Small intestine (tissue), 7 donors: ENCODE results near the gene ENAH. TPM values are rescaled to one million over a fixed set of nuclear protein-coding genes. Genes with fewer than 3 reads are reported as not detected.

ENCODE experiments used
- DNase-seq, 2 donors: peaks; one replicate each; pipeline versions ENCODE4 v3.0.0 to v3.0.0-alpha.2; 2013
- FAIRE-seq: peaks from 2 replicates; lab custom pipeline; 2012; peaks lifted over from hg19 to GRCh38; lab: Jason Lieb, UNC
- H3K27ac ChIP-seq, 3 donors: one replicate each; pipeline ENCODE4 v1.5.1; 2013; ENCODE audit warnings: low read length in 2 of 3, mild to moderate bottlenecking in 2 of 3, control low read depth in 1 of 3, inconsistent platforms in 1 of 3, low read depth in 1 of 3, moderate library complexity in 1 of 3
- H3K27me3 ChIP-seq, 3 donors: one replicate each; pipeline ENCODE4 v1.6.1; 2013; ENCODE audit warnings: low read length in 3 of 3, inconsistent platforms in 1 of 3; ENCODE audit not compliant: control insufficient read depth in 3 of 3, insufficient read depth in 3 of 3
- H3K36me3 ChIP-seq, 3 donors: one replicate each; pipeline ENCODE4 v1.6.1; 2013; ENCODE audit warnings: low read length in 3 of 3, inconsistent platforms in 1 of 3, low read depth in 1 of 3, mild to moderate bottlenecking in 1 of 3, moderate library complexity in 1 of 3; ENCODE audit not compliant: control insufficient read depth in 3 of 3, insufficient read depth in 2 of 3
- H3K4me1 ChIP-seq, 3 donors: one replicate each; pipeline ENCODE4 v1.6.1; 2013; ENCODE audit warnings: low read length in 2 of 3, inconsistent platforms in 1 of 3, low read depth in 1 of 3, mild to moderate bottlenecking in 1 of 3, moderate library complexity in 1 of 3; ENCODE audit not compliant: control insufficient read depth in 3 of 3, insufficient read depth in 2 of 3
- H3K4me3 ChIP-seq, 3 donors: one replicate each; pipeline ENCODE4 v1.5.1; 2013; ENCODE audit warnings: low read length in 3 of 3, control low read depth in 1 of 3, inconsistent platforms in 1 of 3, low read depth in 1 of 3, mild to moderate bottlenecking in 1 of 3, moderate library complexity in 1 of 3
- H3K9me3 ChIP-seq, 2 donors: one replicate each; pipeline ENCODE4 v1.6.1; 2013; ENCODE audit warnings: low read depth in 1 of 2, low read length in 1 of 2; ENCODE audit not compliant: control insufficient read depth in 2 of 2, insufficient read depth in 1 of 2
- WGBS, 3 donors: extraction: QIAGEN DNeasy Blood & Tissue Kit; methylation state at CpG; one replicate each; pipeline ENCODE4 v1.1.7; 2013; 5-methylcytosine and 5-hydroxymethylcytosine counted together
- polyA plus RNA-seq, 4 donors: library from polyadenylated mRNA; stranded (reverse) in 3 of 4; unstranded in 1 of 4; fragments of 200-250 nt in 3 of 4; fragments of 120-200 nt in 1 of 4; gene quantifications; one replicate each; pipeline versions ENCODE4 v1.2.1 to v1.2.3, GENCODE V29; 2013
- donor health status: healthy with polysubstance abuse.
- donor health status: control.
- donor health status: control.
- donor health status: Bipolar disorder and iron deficiency.
- donor health status: healthy.

Gene ENAH
- polyA plus RNA-seq, 4 donors: 4.5 to 26.0 (median 13.9) TPM

DNA sequence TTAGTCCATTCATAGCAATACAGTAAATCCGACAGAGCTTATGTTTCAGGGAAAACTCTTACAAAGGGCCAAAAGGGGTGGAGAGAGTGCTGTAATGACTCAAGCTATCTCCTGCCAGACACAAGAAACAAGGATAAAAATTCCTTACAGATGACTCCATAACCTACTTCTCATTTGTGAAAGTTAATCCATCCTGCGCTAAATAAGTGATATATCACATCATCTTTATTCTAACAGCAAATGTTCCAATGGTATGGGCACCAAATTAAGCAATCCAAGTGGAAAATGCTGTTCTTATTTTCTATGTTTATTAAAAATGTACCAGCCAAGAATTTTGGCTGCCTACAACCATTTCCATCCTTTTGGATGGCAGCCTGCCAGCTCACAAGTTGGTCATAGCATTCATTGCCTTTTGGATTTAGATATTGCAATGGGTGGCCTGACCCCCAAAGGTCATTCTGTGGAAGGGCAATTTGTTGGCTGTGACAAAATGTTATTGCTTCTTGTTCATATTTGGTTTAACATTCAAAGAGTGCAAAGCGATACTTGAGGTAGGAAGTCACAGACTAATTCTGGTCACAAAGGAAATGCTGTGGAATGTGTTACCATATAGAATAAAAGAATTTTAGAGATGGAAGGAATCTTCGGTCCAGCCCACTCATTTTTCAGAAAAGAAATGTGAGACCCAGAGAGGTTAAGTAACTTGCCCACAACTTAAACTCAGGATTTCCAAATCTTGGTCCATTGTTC is 2.8 kb upstream of the ENAH start:
- H3K9me3 ChIP-seq: no peaks in the 10 kb centered on the region
- H3K4me1 ChIP-seq: peaks cover 0 to 4% (median 0%) of the 10 kb centered on the region in 3 donors
- FAIRE-seq (no peak), DNase-seq (peak; percentile 14 to 45)
- no peaks in the 10 kb centered on the region for H3K27me3 ChIP-seq
- no peaks in the 10 kb centered on the region for H3K36me3 ChIP-seq
- no peak overlapping the region for H3K4me3 ChIP-seq
- WGBS, 3 donors: 65 to 84% (median 81%) methylated on average over 4 of the region's 4 CpGs
- peak overlapping the region in 2 of 3 donors; percentile 55 to 68 for H3K27ac ChIP-seq

DNA sequence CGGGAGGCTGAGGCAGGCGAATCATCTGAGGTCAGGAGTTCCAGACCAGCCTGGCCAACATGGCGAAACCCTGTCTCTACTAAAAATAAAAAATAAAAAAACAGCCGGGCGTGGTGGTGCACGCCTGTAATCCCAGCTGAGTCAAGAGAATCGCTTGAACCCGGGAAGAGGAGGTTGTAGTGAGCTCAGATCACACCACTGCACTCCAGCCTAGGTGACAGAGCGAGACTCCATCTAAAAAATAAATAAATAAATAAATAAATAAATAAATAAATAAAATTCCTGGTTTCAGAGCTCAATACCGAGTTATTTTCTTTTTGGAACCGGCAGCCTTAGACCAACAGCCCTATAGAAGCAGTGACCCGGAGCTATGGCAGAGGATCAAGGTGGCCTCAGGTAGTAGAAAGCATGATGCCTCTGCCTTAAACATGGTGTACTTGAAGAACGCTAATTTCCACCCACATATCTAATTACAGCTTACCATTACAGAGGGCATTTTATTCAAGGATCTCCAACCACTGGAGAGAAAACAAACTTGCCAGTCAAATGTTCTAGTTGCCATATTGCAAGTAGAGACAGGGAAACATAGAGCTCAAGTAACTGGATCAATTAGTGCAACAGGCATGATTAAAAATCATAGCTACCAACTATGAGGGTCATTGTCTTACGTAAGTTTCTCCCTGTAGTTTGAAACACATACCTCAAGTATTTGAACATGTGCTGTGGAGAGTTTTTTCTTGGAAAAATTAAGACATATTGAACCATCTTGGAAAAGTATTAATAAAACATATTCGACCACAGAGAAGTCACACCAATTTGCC is 2.0 kb upstream of the ENAH start:
- no peaks in the 10 kb centered on the region for H3K9me3 ChIP-seq
- H3K36me3 ChIP-seq: no peaks in the 10 kb centered on the region
- H3K27ac ChIP-seq: peak overlapping the region in 2 of 3 donors; percentile 55 to 96
- DNase-seq (no peak), FAIRE-seq (no peak)
- WGBS, 3 donors: 83 to 90% (median 86%) methylated on average over 15 of the region's 15 CpGs
- H3K4me3 ChIP-seq: no peak overlapping the region
- peaks cover 0 to 4% (median 0%) of the 10 kb centered on the region in 3 donors for H3K4me1 ChIP-seq
- no peaks in the 10 kb centered on the region for H3K27me3 ChIP-seq

DNA sequence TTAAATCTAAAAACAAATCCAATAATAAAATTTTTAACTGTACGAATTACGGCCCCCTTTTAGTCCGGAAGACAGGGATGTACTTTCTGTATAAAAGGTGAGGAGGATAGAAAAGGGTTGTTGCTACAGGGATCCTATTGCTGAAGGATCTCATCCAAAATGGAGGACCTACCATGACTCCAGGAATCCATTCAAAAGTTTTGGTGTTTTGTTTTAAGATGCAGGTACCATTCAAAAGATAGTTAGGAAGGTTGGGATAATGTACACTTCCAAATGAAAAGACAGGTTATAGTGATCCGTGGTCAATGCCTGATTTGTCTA is 1.3 kb upstream of the ENAH start:
- DNase-seq (peak in 1 of 2 donors; percentile 11), FAIRE-seq (no peak)
- H3K27me3 ChIP-seq: no peaks in the 10 kb centered on the region
- H3K36me3 ChIP-seq: no peaks in the 10 kb centered on the region
- peak overlapping the region in 1 of 3 donors; percentile 71 for H3K4me3 ChIP-seq
- no peaks in the 10 kb centered on the region for H3K9me3 ChIP-seq
- H3K27ac ChIP-seq: peak overlapping the region in 2 of 3 donors; percentile 86 to 96
- WGBS, 3 donors: 74 to 76% (median 74%) methylated on average over 4 of the region's 4 CpGs
- peaks cover 0 to 4% (median 0%) of the 10 kb centered on the region in 3 donors for H3K4me1 ChIP-seq

DNA sequence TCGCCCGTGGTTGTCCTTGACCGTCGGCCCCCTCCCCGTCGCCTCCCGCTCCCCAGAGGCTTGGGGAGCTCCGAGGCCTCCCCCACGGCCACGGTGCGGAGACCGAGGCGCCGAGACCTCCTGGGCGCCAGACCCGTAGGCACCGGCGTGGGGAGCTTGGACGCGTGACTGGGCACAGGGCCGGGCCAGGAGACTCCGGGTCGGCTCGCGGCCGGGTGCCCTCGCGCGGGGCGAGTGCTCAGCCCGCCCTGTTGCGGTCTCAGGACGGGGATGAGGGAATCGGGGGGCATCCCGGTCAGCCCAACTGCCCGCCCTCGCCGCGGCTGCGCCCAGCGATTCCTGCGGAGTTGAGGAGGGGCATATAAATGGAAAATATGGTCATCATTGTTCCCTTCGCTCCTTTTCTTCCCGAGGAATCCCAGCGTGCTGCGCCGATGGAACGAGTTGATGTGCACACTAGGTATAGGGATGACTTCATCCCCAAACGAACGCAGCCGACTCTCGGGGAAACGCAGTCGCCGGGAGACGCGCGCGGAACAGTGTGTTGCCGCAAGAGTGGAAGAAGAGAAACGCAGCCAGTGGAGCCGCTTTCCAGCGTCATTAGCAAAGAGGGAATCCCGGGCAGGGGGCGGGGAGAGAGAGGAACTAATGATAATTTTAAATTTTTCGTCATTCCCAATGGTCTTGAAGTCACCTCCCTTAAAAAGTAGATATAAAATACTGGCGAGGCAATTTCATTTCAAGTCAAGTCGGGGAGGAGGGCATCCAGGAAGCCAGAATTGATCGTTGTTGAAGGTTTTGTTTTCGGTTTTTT is 747 bp upstream of the ENAH start:
- Histone ChIP-seq H3K4me3 (peak overlapping the region; percentile 71 to 90 (median 88)), H3K36me3 (no peaks in the 10 kb centered on the region), H3K27me3 (no peaks in the 10 kb centered on the region), H3K4me1 (peaks cover 0 to 4% (median 0%) of the 10 kb centered on the region in 3 donors), H3K9me3 (no peaks in the 10 kb centered on the region), H3K27ac (peak overlapping the region; percentile 64 to 96 (median 86))
- DNase-seq (peak; percentile 61 to 84), FAIRE-seq (no peak)
- 1 to 2% (median 2%) methylated on average over 62 to 70 of the region's 70 CpGs for WGBS, 3 donors

DNA sequence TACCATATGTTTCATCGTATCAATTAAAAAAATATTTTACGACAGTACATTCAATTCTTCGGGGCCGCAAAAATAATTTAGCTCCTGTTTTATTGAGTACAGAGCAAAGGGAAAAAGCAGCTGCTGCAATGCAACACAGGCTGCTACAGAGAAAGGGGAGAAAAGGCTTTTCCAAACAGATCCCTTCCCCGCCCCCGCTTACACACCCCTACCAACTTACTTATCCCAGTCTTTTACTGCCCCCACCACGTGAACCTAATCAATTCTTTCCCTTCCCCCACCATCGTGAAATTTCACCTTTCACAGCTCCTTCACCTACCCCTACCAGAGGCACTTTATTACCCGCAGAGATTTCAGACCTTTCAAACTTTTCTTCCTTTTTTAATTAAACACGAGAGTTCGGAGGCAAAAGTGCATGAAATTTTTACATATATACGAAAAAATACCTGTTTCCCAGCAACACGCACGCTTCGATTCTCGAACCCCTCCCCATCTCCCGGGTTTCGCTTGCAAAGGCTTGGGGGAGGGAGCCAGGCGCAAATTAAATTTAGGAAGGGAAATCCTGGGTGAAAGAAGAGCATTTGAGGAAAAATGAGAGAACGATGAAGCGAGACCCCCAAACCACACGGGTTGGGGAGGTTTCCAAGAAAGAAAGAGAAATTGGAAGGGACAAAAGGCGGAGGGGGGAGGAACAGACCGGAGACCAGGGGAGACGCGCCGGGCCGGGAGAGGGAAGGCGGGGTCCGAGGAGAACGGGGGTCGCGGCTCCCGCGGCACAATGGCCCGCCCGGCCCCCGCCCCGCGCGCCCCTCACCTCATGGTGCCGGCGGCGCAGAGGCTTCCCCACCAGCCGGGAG is 823 bp downstream of the ENAH start:
- Histone ChIP-seq H3K4me3 (peak overlapping the region; percentile 74 to 90 (median 88)), H3K4me1 (peaks cover 0 to 4% (median 0%) of the 10 kb centered on the region in 3 donors), H3K36me3 (no peaks in the 10 kb centered on the region), H3K27me3 (no peaks in the 10 kb centered on the region), H3K9me3 (no peaks in the 10 kb centered on the region), H3K27ac (peak overlapping the region; percentile 52 to 91 (median 83))
- FAIRE-seq (no peak), DNase-seq (peak; percentile 35 to 65)
- 1 to 2% (median 2%) methylated on average over 28 to 45 of the region's 45 CpGs for WGBS, 3 donors

DNA sequence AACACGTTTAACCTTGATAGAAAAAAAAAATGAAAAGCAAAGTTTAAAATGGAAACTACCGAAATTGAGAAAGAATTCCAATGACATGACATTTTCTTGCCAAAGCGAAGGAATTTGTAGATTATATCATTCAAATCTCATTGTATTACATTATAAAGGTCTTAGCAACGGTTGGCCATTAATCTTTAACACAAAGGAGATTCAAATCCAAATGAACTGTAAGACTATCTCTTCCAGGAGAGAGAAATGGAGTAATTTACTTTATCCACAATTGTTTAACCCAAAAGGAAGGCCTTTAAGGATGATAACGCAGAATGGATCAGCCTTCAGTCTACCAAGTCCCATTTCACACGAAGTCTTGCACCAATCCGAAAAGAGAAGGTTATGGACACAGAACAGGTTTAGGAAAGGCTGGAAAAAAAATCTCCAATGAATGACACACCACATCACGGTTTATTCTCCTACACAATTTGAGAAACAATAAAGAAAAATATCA is 1.5 kb downstream of the ENAH start:
- no peaks in the 10 kb centered on the region for H3K9me3 ChIP-seq
- peak overlapping the region in 1 of 3 donors; percentile 83 for H3K27ac ChIP-seq
- H3K27me3 ChIP-seq: no peaks in the 10 kb centered on the region
- no peaks in the 10 kb centered on the region for H3K36me3 ChIP-seq
- no peak for FAIRE-seq
- peak in 1 of 2 donors; percentile 27 for DNase-seq
- WGBS, 3 donors: 12 to 28% (median 28%) methylated on average over 8 of the region's 8 CpGs
- H3K4me1 ChIP-seq: peaks cover 0 to 4% (median 0%) of the 10 kb centered on the region in 3 donors
- peak overlapping the region in 2 of 3 donors; percentile 74 to 90 for H3K4me3 ChIP-seq

DNA sequence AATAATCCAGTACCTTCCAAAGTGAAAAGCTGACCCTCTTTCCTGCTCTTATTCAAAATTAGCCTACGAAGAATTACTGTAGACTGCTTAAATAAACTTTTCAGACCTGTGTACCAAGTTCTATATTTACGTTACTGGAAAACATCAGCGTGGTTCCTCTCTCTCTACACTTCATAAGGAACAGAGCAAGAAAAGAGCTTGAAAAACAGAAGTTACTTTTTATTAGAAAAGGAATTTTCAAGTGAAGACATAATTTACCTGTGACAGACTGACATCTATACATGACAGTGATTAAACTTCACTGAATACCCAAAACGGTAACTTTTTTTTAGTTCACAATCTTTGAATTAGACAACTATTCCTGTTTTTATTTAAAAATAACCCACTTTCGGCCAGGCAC is 2.7 kb downstream of the ENAH start:
- Histone ChIP-seq H3K27ac (no peak overlapping the region), H3K4me3 (no peak overlapping the region), H3K4me1 (no peaks in the 10 kb centered on the region), H3K36me3 (no peaks in the 10 kb centered on the region), H3K9me3 (no peaks in the 10 kb centered on the region), H3K27me3 (no peaks in the 10 kb centered on the region)
- no peak for FAIRE-seq
- no peak for DNase-seq
- 69 to 80% (median 79%) methylated on average over 5 of the region's 5 CpGs for WGBS, 3 donors
